LoVo (cell line): ENCODE measurements around the gene ZNF827.
A peak's percentile ranks its signal among the peaks of the same experiment; 100 is the strongest.

Experiments
- DNase-seq: peaks from one replicate; pipeline ENCODE4 v3.0.0-alpha.2; 2016; ENCODE audit warnings: low spot score

Gene ZNF827

DNA sequence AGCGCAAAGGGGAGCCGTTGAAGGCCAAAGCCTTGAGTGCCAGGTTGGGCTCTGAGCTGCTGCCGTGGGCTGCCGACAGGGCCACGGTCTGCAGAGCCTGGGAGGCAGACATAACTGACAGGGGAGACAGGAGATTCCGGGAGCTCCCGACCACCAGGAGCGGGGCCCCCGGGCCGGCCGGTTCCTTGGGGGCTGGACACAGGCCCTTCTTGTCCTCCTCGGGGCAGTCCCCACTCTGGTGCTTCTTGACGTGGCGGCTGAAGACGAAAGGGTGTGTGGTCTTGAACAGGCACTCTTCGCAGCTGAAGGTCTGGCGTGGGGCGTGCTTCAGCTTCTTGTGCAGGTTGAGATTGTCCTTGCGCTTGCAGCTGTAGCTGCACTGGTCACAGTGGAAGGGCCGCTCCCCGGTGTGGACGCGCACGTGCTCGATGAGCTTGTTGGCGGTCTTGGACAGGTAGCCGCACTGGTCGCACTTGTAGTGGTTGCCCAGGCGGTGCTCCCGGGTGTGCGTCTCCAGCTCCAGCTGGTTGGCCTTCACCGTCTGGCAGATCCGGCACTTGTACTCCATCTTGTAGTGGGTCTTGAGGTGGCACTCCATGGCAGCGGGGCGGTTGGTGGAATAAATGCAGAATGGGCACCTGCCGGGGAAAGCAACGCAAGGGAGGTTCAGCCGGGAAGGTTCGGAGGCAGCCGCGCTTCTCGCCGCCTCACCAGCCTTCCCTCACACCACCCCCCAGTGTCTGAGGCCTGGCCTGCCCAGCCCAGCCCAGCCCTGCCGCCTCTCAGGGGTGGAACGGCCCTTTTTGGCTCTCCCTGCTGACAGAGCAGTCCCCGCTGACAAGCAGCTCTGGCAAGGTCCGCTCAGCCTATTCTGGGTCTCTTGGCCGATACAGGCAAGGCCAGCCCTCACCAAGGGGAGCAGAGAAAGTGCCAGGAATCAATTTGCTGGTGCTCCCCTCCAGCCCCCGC is 177.4 kb downstream of the ZNF827 start:
- DNase-seq: no peak

DNA sequence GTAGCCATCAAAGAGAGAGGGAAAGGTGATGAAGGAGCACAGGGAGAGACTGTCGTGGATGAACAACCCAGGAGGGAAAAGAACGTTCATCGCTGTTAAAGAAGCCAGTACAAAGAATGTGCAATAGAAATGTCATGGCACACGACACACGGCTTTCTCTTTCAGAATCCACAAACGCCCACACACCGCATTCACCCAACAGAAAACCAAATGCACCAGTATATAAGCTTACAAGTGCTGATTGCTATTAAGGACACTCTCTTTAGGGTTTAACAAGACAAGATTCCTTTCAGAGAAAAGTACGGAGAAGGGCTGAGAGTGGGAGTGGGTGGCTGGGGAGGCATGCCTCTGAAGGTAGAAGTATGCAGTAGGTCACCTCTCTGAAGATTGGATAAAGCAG is 178.4 kb downstream of the ZNF827 start:
- DNase-seq: no peak

DNA sequence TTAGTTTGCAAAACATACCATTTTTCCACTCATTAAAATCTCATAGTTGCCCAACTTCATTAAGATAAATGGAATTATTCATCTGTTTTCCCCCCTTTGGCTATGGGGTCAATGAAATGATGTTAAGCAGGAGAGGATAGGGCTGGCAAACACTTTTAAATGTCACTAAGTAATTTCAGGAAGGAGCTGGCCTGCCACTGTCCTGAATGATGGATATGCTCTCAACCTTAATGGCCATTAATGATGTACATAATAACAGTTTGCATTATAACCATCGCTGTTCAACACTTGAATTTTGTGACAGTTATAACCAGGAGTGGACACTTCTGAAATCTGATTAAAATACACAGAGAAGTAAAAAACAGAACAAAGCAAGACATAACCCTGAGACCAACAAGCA is 181.4 kb downstream of the ZNF827 start:
- no peak for DNase-seq

DNA sequence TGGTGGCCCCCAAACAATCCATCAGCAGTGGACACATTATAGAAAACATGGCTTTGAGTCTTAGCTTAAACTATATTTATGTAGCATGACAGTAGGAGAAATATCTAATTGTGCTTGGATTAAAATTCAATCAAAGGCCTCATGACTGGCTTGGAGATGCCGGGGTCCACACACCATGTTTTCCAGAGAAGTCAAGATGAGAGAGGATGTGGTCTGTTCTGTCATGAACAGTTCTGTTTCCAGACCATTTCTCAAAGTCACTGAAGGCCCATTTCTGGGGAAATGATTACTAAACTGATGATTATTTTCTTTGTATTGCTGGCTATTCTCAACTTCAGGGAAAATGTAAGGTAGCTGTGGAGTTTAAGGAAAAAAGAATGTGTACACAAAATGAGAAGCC is 182.4 kb downstream of the ZNF827 start:
- DNase-seq: no peak

DNA sequence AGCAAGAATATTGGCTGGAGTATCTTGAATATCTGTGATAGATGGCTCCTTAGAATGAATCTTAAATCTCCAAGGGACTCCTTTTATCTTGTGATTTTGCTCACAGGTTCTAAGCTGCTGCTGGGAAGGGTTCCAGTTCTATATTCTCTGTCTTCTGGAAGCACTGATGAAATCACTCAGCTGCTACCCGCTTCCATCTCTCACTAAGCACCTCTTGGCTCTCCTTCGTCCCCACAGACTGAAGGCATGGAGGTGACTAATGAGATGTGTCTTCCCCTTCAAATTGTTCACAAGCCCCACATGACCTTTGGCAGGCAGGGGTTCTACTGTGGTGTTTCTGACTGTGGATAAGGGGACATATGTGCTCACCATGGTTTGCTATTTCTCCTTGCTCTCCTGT is 182.8 kb downstream of the ZNF827 start:
- no peak for DNase-seq

DNA sequence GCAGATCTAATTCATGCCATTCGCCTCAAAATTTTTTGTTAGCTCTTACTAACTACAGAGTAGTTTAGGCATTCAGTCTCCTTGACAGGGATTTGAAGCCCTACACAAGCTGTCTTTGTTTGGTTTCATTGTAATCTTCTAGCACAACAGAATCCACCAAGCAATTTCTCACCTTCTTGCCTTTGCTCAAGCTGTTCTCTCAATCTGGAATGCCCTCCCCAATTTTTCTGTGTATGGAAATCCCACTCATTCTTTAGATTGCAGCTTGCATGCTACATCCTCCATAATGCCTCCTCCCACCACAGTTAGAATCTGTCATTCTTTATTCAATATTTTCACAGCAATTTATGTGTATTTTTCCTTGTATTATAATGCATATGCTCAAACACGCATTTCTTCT is 195.0 kb downstream of the ZNF827 start:
- no peak for DNase-seq

DNA sequence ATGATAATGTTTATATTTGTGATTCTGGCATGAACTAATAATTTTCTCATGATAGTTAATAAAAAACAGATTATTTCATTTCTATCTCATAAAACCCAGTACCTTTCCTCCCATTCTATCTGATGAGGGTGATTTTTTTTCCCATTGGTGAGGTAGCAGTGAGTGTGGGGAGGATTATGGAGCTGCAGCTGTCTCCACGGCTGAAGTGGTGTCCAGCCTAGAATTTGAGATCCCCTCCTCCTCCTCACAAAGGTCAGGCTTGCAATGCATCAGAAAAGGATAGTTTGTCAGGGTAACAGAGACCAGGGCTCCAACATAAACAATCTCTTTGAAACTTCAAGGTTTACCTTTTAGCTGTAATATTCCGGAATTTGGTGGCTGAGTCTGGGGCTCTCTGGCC is 197.8 kb downstream of the ZNF827 start:
- DNase-seq: no peak

DNA sequence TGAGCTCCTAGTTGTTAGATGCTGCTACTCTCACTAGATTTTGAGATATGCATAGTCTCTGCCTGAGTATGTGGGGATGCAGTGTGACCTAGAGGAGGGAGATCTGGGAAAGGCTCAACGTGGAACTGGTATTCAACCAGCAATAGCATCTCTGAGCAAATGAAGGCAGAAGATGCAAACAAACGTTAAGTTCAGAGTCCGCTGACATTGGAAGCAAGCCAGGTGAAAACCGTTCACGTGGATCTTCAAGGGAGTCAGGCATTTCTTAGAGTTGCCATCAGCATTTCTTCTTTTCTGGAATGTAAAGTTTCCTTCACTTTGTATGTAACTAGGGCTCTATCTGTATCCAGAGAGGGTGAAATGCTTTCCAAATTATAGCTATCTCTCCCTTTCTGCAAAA is 198.8 kb downstream of the ZNF827 start:
- peak; percentile 20 for DNase-seq

DNA sequence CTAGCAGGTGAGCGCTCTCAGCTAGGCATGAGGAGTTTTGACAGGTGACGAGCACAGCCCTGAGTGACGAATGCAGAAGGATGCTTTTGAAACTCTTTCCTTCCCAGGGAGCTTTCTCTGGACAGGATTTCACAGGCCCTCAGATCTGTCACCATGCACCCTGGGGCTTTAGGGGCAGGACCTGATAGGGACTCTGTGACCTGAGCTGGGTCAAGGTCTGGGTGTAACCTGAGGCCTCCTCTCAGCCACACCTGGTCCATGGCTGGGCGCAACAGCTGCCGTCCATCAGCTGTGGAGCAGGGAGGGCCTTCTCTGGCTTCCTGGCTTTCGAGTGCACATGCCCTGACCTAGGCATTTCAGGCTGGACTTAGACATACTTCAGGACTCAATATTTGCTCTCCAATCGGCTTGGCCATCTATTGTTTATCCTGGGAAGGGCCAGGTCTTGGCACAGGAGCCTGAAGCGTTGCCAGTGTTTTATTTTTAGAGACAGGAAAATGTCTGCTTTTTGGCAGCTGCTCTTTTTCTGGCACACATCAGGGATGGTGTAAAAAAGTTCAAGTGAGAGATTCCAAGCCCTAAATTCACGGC is 202.3 kb downstream of the ZNF827 start:
- no peak for DNase-seq

DNA sequence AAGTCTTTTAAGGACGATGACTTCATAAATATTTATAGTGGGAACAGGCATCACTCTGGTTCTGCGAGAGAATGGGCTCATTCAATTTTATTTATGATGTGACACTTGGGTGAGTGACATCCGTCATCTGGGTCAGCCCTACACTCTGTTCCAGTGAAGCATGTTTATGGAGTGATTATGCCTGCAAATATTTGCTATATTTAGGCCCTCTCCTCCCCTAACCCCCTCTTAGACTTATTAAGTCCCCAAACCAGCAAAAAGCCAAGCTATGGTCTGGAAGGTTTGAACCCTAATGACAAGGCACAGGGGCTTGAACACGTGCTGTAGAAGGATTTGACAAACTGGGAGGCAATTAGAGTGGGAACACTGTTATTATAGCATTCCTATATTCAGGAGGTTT is 202.8 kb downstream of the ZNF827 start:
- DNase-seq: no peak

DNA sequence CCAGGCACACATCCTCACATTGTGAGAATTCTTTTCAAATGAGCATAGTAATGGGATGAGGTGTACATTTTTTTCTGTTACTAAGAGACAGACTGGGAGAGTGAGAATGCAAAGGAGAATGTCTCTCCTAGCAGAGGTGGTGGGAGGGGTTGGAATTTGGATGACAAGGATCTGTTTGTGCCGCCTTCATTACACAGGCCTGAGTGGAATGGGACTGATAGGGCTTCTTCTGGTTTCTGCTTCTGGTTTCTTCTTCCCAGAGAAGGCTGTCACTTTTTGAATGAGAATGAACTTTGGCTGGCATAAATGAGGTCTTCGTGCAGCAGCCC is 203.3 kb downstream of the ZNF827 start:
- peak; percentile 27 for DNase-seq

DNA sequence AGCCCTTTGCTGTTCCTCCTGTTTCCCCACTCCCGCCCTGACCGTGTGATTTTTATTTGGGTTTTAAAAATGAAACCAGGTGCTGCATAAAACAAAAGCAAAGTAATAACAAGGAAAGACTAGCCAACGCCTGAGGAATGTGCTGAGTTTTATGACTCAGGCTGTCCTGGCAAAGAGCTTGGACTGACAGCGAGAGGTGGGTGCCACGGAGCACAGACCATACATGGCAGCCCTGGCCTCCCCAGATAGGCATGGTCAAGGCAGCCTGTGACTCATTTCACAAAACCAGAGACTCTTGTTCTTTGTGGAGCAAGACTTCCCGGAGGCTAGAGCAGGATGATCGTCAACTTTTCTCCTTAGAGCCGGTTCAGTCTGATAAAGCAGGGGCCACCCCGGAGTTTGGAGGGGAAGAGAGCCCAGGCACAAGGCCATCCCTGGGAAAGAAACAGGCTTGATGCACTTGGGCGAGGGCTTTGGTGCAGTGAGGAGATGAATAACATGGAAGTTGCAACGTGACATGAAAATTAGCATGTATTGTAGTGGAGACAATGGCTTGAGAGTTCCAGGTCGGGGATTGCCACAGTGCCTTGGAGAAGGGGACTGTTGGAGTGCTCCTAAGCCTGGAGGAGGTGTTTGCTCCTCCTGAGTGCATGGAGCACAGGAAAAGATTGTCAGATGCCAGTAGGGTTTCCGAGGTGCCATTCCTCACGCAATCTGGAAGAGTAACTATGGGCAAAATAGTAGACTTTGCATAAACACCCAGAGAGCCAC is 203.9 kb downstream of the ZNF827 start:
- peak; percentile 64 for DNase-seq

DNA sequence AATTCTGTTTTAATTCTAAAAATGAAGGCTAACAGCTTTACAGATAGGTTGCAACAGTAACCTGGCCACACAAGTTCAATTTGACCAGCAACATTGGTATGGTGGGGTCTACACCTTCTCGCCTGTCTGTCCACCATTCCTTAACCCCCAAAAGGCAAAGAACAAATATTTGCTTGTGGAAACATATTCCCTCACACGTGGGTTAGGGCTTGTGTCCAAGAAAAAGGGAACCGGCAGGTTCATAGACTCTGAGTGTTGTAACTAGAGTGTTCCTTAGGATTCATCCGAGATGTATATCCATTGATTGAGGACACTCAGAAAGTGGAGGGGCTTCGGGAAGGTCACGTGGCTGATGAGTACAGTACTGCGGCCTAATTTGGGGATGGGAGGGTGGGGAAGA is 204.6 kb downstream of the ZNF827 start:
- DNase-seq: no peak

DNA sequence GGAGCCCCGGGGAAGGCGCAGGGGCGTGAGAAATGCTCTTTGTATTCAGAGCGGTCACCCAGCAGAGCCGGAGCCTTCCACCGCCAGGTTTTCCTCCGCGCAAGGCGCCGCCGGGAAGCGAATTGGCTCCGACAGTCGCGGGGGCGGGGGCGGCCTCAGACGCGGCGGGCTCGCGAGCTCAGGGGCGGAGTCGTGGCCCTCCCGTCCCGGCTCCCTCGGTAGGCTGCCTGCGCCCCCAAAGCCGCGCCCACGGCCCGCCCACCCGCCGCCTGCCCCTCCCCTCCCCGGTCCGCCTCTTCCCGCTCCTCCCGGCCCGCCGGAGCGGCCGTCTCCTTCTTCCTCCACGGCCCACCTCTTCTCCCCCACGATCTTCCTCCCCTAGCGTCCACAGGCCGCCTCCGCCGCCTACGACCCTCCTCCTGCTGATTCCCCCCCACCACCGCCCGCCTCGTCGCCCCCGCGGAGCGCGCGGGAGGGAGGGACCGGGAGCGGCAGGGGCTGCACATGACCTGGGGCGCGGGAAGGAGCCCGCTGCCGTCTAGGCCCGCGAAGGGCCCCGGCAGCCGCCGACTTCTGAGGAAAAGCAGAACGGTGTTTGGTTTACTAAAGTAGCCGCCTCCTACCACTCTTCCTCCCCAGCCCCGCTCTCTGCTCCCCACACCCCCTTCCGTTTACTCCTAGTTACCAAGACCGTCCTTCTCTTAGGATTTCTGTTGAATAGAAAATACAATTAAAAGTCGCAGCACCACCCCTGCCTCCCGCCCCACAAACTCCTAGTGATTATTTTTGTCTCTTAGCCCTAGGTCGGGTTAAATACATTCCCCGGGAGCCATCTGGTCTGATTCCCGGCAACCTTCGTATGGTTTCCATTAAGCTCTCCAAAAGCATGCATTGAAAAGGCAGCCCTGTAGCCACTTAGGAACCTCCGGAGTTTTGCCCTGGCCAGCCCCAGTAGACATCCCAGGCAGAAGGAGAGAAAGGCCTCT is 205.4 kb downstream of the ZNF827 start:
- peak; percentile 81 for DNase-seq

DNA sequence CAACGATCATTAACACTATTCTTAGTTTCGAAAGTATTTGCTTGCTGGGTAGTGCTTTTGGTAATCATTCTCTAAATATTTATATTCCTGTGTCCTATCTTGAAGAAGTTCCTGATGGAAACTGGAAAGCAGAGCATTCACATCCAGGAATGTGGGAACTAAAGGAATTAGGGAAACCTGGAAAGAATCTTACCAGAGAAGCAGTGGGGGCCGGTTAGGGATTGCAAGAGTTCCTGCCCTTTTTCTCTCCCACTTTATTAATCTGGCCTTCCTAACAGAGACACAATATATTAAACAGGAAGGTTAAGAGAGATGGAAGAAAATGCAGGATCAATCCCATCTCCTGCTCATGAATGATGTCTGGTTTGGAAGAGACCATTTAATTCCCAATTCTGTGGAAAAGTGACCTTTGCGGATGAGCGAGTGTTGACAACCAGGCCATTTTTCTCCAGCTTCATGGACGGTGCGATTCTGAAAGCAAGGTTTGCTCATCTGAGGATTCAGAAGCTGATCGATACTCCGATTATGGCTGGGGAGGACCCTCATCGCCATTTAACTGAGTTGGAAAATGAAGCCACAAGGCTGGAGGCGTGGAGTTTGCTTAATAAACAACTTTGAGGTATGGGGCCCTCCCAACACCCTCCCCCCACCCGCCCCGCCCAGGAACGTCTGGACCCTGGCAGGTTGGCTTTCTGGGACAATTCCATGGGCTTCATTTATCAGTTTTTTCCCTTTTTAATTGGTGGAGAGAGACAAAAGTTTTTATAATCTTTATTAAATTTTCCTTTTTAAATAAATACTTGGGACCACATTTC is 206.4 kb downstream of the ZNF827 start:
- DNase-seq: no peak

DNA sequence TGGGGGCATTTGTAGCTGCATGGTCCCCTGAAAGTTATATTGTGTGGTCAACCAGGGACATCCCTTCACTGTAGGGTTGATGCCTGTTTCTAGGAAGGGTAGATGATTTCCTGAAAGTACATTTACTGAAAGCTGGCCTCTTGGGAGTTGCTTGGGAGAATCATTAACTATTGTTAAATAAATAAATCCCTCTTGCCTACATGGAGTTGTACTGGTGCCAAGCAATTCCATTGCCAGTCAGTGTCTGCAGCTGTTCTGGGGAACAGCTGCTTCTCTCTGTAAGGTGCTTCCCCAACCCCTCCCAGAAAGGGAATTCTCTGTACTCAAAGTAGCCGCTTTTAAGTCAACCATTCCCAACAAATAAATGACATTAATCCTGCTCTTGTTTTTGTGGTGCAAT is 207.6 kb downstream of the ZNF827 start:
- DNase-seq: peak; percentile 72

DNA sequence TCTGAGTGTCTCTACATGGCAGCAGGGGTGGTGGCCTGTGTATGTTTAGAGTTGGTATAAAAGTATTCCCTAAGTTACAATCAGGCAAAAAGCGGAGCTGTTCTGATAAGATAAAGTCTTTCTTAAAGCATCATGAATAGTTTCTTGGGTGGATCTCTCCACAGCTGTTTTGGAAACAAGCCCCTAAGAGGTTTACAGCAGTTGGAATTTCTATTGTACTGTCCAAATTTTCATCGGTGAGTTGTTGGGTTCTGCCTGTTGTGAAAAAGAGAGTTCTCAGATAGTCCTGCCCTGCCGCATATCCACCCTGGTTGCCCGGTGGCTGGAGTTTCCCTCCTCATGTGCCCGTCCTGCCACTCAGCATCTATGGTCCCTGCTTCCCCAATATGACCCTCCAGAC is 208.6 kb downstream of the ZNF827 start:
- DNase-seq: no peak

DNA sequence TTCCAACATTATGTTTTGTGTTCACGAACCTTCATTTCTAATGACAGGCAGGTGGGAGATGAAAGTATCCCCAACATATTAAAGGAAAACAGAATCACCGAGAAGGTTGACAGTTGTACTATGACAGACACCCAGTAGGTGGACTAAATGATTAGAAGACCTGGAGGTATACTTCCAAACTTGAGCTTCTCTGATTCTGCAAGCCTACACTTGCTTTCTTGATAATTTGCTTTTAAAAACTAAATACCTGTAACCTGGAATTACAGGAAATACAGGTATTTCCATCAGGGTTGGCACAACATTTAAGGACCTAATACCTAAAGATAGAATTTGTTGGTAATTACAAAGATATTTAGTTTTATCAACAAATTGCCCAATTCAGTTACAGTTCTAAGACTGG is 215.3 kb downstream of the ZNF827 start:
- no peak for DNase-seq

DNA sequence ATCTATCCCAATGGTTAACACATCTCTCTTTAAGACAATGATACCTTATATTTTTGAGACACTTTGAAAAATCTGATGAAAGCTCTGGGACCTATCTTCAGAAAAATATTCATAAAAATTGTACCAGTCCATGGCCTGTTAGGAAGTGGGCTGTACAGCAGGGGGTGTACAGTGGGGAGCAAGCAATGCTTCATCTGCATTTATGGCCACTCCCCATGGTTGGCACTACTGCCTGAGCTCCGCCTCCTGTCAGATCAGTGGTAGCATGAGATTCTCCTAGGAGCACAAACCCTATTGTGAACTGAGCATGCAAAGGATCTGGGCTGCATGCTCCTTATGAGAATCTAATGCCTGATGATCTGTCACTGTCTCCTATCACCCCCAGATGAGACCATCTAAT is 216.1 kb downstream of the ZNF827 start:
- DNase-seq: no peak

DNA sequence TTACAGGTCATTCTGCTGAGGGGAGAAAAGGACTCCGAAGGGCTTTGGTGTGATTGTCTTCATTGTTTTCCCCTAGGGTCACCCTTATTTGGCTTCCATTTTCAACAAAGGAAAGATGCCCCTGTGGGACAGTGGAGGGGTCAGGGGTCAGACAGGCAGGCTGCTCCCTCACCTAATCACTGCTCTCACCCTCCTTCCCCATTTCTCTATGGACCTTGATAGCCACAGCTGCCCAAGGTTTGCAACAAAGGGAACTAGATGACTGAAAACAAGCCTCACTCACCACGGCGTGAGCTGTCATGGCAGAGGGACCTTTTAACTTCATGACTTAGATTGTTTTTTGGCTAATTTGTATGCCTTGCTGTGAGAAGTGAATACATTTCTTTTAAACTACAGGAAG is 218.0 kb downstream of the ZNF827 start:
- no peak for DNase-seq
